ENCODE data around the gene NAA60. TPM values are rescaled to one million over a fixed set of nuclear protein-coding genes. Genes with fewer than 3 reads are reported as not detected.

Gene NAA60
- total and polyA plus RNA-seq, 12 donors: 32.1 to 57.5 (median 37.7) TPM

GRCh38 chr16:3401719-3402397 lies 41.6 kb upstream of the NAA60 start:
- intact Hi-C loops (cut with DNase I): loop anchor here in 7 of 10 donors (1.0 to 10.0 kb wide), 12 partner anchors 35 to 167 kb away; partner anchors contain the start of genes TIGD7 (in 3 of the 7), ZNF75A (in 3 of the 7), CLUAP1 (in 2 of the 7) and NAA60 (in 2 of the 7)
- Histone ChIP-seq H3K4me1 (peaks cover 0 to 38% (median 21%) of the 10 kb centered on the region in 9 donors), H3K27ac (peak overlapping the region; percentile 16 to 92 (median 86)), H3K27me3 (no peaks in the 10 kb centered on the region), H3K9me3 (peaks cover 0 to 68% (median 29%) of the 10 kb centered on the region in 11 donors), H3K36me3 (peaks cover 0 to 59% (median 46%) of the 10 kb centered on the region in 9 donors), H3K4me3 (peak overlapping the region; percentile 64 to 99 (median 85))
- DNase-seq: no peak
- TF ChIP-seq CTCF (IDR thresholded peaks at IDR 0.05): no peak
- 26 to 31% methylated on average over 17 of the region's 17 CpGs for WGBS, 2 donors
- no peak for ATAC-seq

- Histone ChIP-seq H3K9me3 (peaks cover 14 to 100% (median 90%) of the 10 kb centered on the region in 11 donors), H3K4me1 (peaks cover 0 to 8% (median 0%) of the 10 kb centered on the region in 9 donors), H3K27ac (no peak overlapping the region), H3K27me3 (no peaks in the 10 kb centered on the region), H3K4me3 (no peak overlapping the region), H3K36me3 (peaks cover 12 to 85% (median 63%) of the 10 kb centered on the region in 9 donors)
- ATAC-seq: no peak
- no peak for TF ChIP-seq CTCF (IDR thresholded peaks at IDR 0.05)
- WGBS, 2 donors: 98 to 99% methylated on average over 12 of the region's 12 CpGs
- no peak for DNase-seq
- intact Hi-C loops (cut with DNase I): loop anchor here in 4 of 10 donors (10.0 kb wide), 4 partner anchors 94 to 174 kb away; partner anchors contain the start of genes CLUAP1 (in 1 of the 4), TIGD7 (in 1 of the 4), ZNF200 (in 1 of the 4) and ZNF75A (in 1 of the 4)
These were observed 34.8 kb upstream of the NAA60 start for GRCh38 chr16:3408561-3409197.

- Histone ChIP-seq H3K27ac (no peak overlapping the region), H3K36me3 (peaks cover 0 to 33% (median 12%) of the 10 kb centered on the region in 9 donors), H3K9me3 (peaks cover 0 to 99% (median 56%) of the 10 kb centered on the region in 11 donors), H3K4me3 (no peak overlapping the region), H3K27me3 (no peaks in the 10 kb centered on the region), H3K4me1 (no peaks in the 10 kb centered on the region)
- TF ChIP-seq CTCF (IDR thresholded peaks at IDR 0.05): no peak
- intact Hi-C loops (cut with DNase I): no loop called here
- peak in 1 of 8 donors; percentile 30 for ATAC-seq
- 40 to 47% methylated on average over 29 of the region's 29 CpGs for WGBS, 2 donors
- no peak for DNase-seq
These were observed 29.6 kb upstream of the NAA60 start for GRCh38 chr16:3413730-3414379.

- Histone ChIP-seq H3K27ac (peak overlapping the region in 1 of 10 donors; percentile 42), H3K27me3 (peaks cover 0 to 3% (median 0%) of the 10 kb centered on the region in 7 donors), H3K36me3 (peaks cover 0 to 42% (median 4%) of the 10 kb centered on the region in 9 donors), H3K4me1 (no peaks in the 10 kb centered on the region), H3K4me3 (peak overlapping the region in 8 of 10 donors; percentile 12 to 40 (median 31)), H3K9me3 (peaks cover 0 to 28% (median 0%) of the 10 kb centered on the region in 11 donors)
- intact Hi-C loops (cut with DNase I): loop anchor here in 1 of 10 donors (10.0 kb wide), 2 partner anchors 63 to 117 kb away; partner anchors contain the start of gene C16orf90
- no peak for TF ChIP-seq CTCF (IDR thresholded peaks at IDR 0.05)
- peak; percentile 67 to 96 (median 77) for ATAC-seq
- WGBS, 2 donors: 64 to 68% methylated on average over 26 of the region's 26 CpGs
- peak; percentile 22 to 61 for DNase-seq
These were observed 11.7 kb upstream of the NAA60 start for GRCh38 chr16:3431779-3432219.
